WTC11 (cell line): ENCODE data around the gene ABLIM2. TPM values are rescaled to one million over a fixed set of nuclear protein-coding genes. Genes with fewer than 3 reads are reported as not detected.

Source experiments
- ATAC-seq: fragments of 200-7000 bp; cut with Tn5 transposase; 2 replicates; pipeline ENCODE4 v1.10.0; 2021; ENCODE audit warnings: mild to moderate bottlenecking, moderate library complexity
- CTCF ChIA-PET: fragments of 300-600 bp; sonication (Branson Sonifier 250); formaldehyde crosslinking; loops from one replicate; lab custom pipeline; 2021; ENCODE audit warnings: antibody characterized with exemption; lab: Charles Lee
- POLR2A ChIA-PET: fragments of 350-600 bp; sonication (Branson Sonifier 250); formaldehyde crosslinking; loops from one replicate; lab custom pipeline; 2021; ENCODE audit warnings: antibody characterized with exemption; lab: Charles Lee
- DNase-seq: peaks from one replicate; pipeline ENCODE4 v3.0.0; 2021; ENCODE audit warnings: low spot score
- H3K27ac Mint-ChIP-seq: 2 replicates; pipeline ENCODE4 v1.8.0; 2021; ENCODE audit warnings: mixed read lengths
- H3K27me3 Mint-ChIP-seq: 2 replicates; pipeline ENCODE4 v1.8.0; 2021; ENCODE audit warnings: low read depth, mild to moderate bottlenecking, moderate library complexity, mixed read lengths
- H3K36me3 Mint-ChIP-seq: 2 replicates; pipeline ENCODE4 v1.8.0; 2021; ENCODE audit warnings: mixed read lengths
- H3K4me1 Mint-ChIP-seq: 2 replicates; pipeline ENCODE4 v1.8.0; 2022; ENCODE audit warnings: mixed read lengths
- H3K4me3 Mint-ChIP-seq: 2 replicates; pipeline ENCODE4 v1.8.0; 2021; ENCODE audit warnings: mild to moderate bottlenecking, moderate library complexity, mixed read lengths
- H3K9me3 Mint-ChIP-seq: 2 replicates; pipeline ENCODE4 v1.8.0; 2021; ENCODE audit warnings: mixed read lengths
- ATF2 ChIP-seq: sonication (generic); formaldehyde crosslinking; IDR thresholded peaks from 2 replicates; pipeline ENCODE4 v1.8.1; 2022; ENCODE audit warnings: low read depth, missing genetic modification reagents, borderline replicate concordance
- ELF4 ChIP-seq: sonication (generic); formaldehyde crosslinking; IDR thresholded peaks from 2 replicates; pipeline ENCODE4 v1.8.1; 2022; ENCODE audit warnings: low read depth, mild to moderate bottlenecking, moderate library complexity, missing genetic modification reagents
- ESRRA ChIP-seq: sonication (generic); formaldehyde crosslinking; IDR thresholded peaks from 2 replicates; pipeline ENCODE4 v1.8.1; 2022; ENCODE audit warnings: mild to moderate bottlenecking, missing genetic modification reagents, borderline replicate concordance
- FOXP1 ChIP-seq: sonication (generic); formaldehyde crosslinking; IDR thresholded peaks from 2 replicates; pipeline ENCODE4 v1.8.0; 2022; ENCODE audit warnings: missing genetic modification reagents, mild to moderate bottlenecking, moderate library complexity, borderline replicate concordance
- IRF2 ChIP-seq: sonication (generic); formaldehyde crosslinking; IDR thresholded peaks from 2 replicates; pipeline ENCODE4 v1.8.0; 2022; ENCODE audit warnings: low read depth, missing genetic modification reagents, borderline replicate concordance
- JUN ChIP-seq: sonication (generic); formaldehyde crosslinking; IDR thresholded peaks from 2 replicates; pipeline ENCODE4 v1.8.0; 2023; ENCODE audit warnings: mild to moderate bottlenecking, missing genetic modification reagents
- KAT7 ChIP-seq: sonication (generic); formaldehyde crosslinking; IDR thresholded peaks from 2 replicates; pipeline ENCODE4 v1.8.1; 2023; ENCODE audit warnings: missing genetic modification reagents, mild to moderate bottlenecking, borderline replicate concordance
- NFATC4 ChIP-seq: fragments of 250-450 bp; sonication (Bioruptor Pico); IDR thresholded peaks from 2 replicates; pipeline ENCODE4 v1.9.0; 2021; ENCODE audit warnings: mild to moderate bottlenecking
- RORB ChIP-seq: fragments of 250-450 bp; sonication (Bioruptor Pico); IDR thresholded peaks from 2 replicates; pipeline ENCODE4 v1.9.0; 2021; ENCODE audit warnings: mild to moderate bottlenecking
- STAT6 ChIP-seq: sonication (generic); formaldehyde crosslinking; conservative IDR thresholded peaks from 2 replicates; pipeline ENCODE4 v1.8.1; 2023; ENCODE audit warnings: mild to moderate bottlenecking, low read depth, missing genetic modification reagents, moderate library complexity
- ZNF121 ChIP-seq: sonication (generic); formaldehyde crosslinking; IDR thresholded peaks from 2 replicates; pipeline ENCODE4 v1.8.0; 2023; ENCODE audit warnings: missing genetic modification reagents
- ZNF263 ChIP-seq: sonication (generic); formaldehyde crosslinking; IDR thresholded peaks from 2 replicates; pipeline ENCODE4 v1.8.1; 2022; ENCODE audit warnings: low read depth, mild to moderate bottlenecking, moderate library complexity, missing genetic modification reagents
- ZNF281 ChIP-seq: sonication (generic); formaldehyde crosslinking; IDR thresholded peaks from 2 replicates; pipeline ENCODE4 v1.8.0; 2023; ENCODE audit warnings: mild to moderate bottlenecking, missing genetic modification reagents
- ZNF416 ChIP-seq: fragments of 250-450 bp; sonication (Bioruptor Pico); IDR thresholded peaks from 2 replicates; pipeline ENCODE4 v1.9.0; 2021; ENCODE audit warnings: mild to moderate bottlenecking, inconsistent platforms
- ZNF423 ChIP-seq: fragments of 250-450 bp; sonication (Bioruptor Pico); IDR thresholded peaks from 2 replicates; pipeline ENCODE4 v2.1.2; 2022; ENCODE audit warnings: mild to moderate bottlenecking, moderate library complexity
- total RNA-seq: library from RNA; stranded (reverse); gene quantifications from 3 replicates; pipeline ENCODE4 v1.2.3, GENCODE V29; 2021
- TF ChIP-seq, protein P1 (sequence below): sonication (generic); formaldehyde crosslinking; IDR thresholded peaks from 2 replicates; pipeline ENCODE4 v1.8.1; 2023; ENCODE audit warnings: mild to moderate bottlenecking, missing genetic modification reagents, moderate library complexity
- TF ChIP-seq, protein P2 (sequence below): sonication (generic); formaldehyde crosslinking; IDR thresholded peaks from 2 replicates; pipeline ENCODE4 v1.8.1; 2022; ENCODE audit warnings: mild to moderate bottlenecking, missing genetic modification reagents, moderate library complexity, borderline replicate concordance
- TF ChIP-seq, protein P3 (sequence below): sonication (generic); formaldehyde crosslinking; IDR thresholded peaks from 2 replicates; pipeline ENCODE4 v1.8.0; 2022; ENCODE audit warnings: mild to moderate bottlenecking, missing genetic modification reagents

ABLIM2 gene
- total RNA-seq, 1 experiment from 2014 or later: 2.6 TPM

- Mint-ChIP-seq H3K27me3 (no peaks in the 10 kb centered on the region), H3K4me1 (no peaks in the 10 kb centered on the region), H3K9me3 (peaks cover 5% of the 10 kb centered on the region), H3K36me3 (no peaks in the 10 kb centered on the region), H3K4me3 (no peak overlapping the region), H3K27ac (no peak overlapping the region)
- ChIA-PET CTCF (interaction anchor here (0.9 to 1.6 kb wide), 8 partner anchors 47 to 1109 kb away, joined by 3 to 8 read pairs (median 3); no protein-coding TSS in a partner anchor), POLR2A (no interaction called here)
- ATAC-seq (no peak), DNase-seq (no peak)
- TF ChIP-seq ZNF423 (CRISPR knock-in tag) (peak; percentile 55; the same call in 1 of the 2 replicates), ZNF416 (CRISPR knock-in tag) (no peak), KAT7 (CRISPR knock-in tag) (no peak), RORB (CRISPR knock-in tag) (no peak), JUN (CRISPR knock-in tag) (no peak), ELF4 (CRISPR knock-in tag) (no peak), NFATC4 (CRISPR knock-in tag) (no peak)
Observed at GRCh38 chr4:8179771-8180170, 21.2 kb upstream of the ABLIM2 start.

DNA sequence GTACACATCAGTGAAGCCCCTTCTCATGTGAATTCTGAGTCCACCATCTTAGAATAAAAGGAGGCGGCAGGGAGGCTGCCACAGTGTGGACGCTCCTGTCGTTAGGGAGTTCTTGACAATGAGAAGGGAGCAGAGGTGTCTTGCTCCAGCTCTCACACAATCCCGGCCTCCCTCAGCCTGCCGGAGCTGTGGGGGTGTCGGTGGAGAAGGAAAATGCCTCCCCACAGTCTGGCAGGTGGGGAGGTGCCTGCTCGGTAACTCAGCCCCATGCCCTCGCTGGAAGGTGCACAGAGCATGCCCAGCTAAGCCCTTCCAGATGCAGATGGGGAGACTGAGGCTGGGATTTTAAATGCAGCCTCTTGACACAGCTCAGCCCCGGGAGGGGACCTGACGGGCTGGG is 20.5 kb upstream of the ABLIM2 start:
- POLR2A ChIA-PET: interaction anchor here (0.6 kb wide), 1 partner anchor 128 kb away, joined by 3 read pairs; no protein-coding TSS in a partner anchor
- H3K4me1 Mint-ChIP-seq: no peaks in the 10 kb centered on the region
- TF ChIP-seq ZNF263: no peak
- TF ChIP-seq, protein P1, sequence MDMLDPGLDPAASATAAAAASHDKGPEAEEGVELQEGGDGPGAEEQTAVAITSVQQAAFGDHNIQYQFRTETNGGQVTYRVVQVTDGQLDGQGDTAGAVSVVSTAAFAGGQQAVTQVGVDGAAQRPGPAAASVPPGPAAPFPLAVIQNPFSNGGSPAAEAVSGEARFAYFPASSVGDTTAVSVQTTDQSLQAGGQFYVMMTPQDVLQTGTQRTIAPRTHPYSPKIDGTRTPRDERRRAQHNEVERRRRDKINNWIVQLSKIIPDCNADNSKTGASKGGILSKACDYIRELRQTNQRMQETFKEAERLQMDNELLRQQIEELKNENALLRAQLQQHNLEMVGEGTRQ (CRISPR knock-in tag): no peak
- no peak for TF ChIP-seq ZNF121 (CRISPR knock-in tag)
- no peak for TF ChIP-seq FOXP1
- no peak for TF ChIP-seq ESRRA
- TF ChIP-seq IRF2: no peak
- no peak for TF ChIP-seq ATF2 (CRISPR knock-in tag)
- TF ChIP-seq, protein P2, sequence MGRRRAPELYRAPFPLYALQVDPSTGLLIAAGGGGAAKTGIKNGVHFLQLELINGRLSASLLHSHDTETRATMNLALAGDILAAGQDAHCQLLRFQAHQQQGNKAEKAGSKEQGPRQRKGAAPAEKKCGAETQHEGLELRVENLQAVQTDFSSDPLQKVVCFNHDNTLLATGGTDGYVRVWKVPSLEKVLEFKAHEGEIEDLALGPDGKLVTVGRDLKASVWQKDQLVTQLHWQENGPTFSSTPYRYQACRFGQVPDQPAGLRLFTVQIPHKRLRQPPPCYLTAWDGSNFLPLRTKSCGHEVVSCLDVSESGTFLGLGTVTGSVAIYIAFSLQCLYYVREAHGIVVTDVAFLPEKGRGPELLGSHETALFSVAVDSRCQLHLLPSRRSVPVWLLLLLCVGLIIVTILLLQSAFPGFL (CRISPR knock-in tag): no peak
- TF ChIP-seq, protein P3, sequence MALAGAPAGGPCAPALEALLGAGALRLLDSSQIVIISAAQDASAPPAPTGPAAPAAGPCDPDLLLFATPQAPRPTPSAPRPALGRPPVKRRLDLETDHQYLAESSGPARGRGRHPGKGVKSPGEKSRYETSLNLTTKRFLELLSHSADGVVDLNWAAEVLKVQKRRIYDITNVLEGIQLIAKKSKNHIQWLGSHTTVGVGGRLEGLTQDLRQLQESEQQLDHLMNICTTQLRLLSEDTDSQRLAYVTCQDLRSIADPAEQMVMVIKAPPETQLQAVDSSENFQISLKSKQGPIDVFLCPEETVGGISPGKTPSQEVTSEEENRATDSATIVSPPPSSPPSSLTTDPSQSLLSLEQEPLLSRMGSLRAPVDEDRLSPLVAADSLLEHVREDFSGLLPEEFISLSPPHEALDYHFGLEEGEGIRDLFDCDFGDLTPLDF (CRISPR knock-in tag): no peak
- no peak for TF ChIP-seq STAT6 (CRISPR knock-in tag)
- TF ChIP-seq ZNF281 (CRISPR knock-in tag): no peak
- TF ChIP-seq, all 79 proteins: peak for 0

More for the DNA sequence above, 20.5 kb upstream of the ABLIM2 start:
- no peak for ATAC-seq
- Mint-ChIP-seq H3K9me3 (peaks cover 5% of the 10 kb centered on the region), H3K27me3 (no peaks in the 10 kb centered on the region), H3K36me3 (no peaks in the 10 kb centered on the region), H3K27ac (no peak overlapping the region), H3K4me3 (no peak overlapping the region)
- no peak for DNase-seq
- CTCF ChIA-PET: interaction anchor here (0.8 to 1.6 kb wide), 6 partner anchors 11 to 125 kb away, joined by 3 to 8 read pairs (median 3); no protein-coding TSS in a partner anchor
